Measurements from ENCODE around the gene LLGL1. TPM values are rescaled to one million over a fixed set of nuclear protein-coding genes. Genes with fewer than 3 reads are reported as not detected.

LLGL1 gene
- polyA plus RNA-seq, 1 donor from 2014 or later, result 52.2 TPM

GRCh38 chr17:18238299-18238698 lies 12.9 kb downstream of the LLGL1 start:
- no peaks in the 10 kb centered on the region for H3K9me3 ChIP-seq (ENCODE audit: low read length)
- H3K79me2 ChIP-seq (replicated peaks; ENCODE audit: insufficient read depth, low read length), result no peaks in the 10 kb centered on the region
- no peak overlapping the region for H3K4me3 ChIP-seq (ENCODE audit: low read length)
- TF ChIP-seq EZH2 (IDR thresholded peaks at IDR 0.05; ENCODE audit: borderline replicate concordance, insufficient read depth, low read length, poor library complexity, severe bottlenecking) (no peak), TAF1 (IDR thresholded peaks at IDR 0.05; ENCODE audit: low read depth) (no peak), POLR2AphosphoS5 (IDR thresholded peaks at IDR 0.05) (no peak), EP300 (conservative IDR thresholded peaks at IDR 0.05; ENCODE audit: poor library complexity, severe bottlenecking) (no peak), RAD21 (conservative IDR thresholded peaks at IDR 0.05) (no peak), SMC3 (conservative IDR thresholded peaks at IDR 0.05; ENCODE audit: poor library complexity) (no peak), MXI1 (conservative IDR thresholded peaks at IDR 0.05; ENCODE audit: poor library complexity, severe bottlenecking) (no peak), CTCF (IDR thresholded peaks at IDR 0.05; ENCODE audit: poor library complexity, severe bottlenecking) (no peak)
- TF ChIP-seq, protein P1, sequence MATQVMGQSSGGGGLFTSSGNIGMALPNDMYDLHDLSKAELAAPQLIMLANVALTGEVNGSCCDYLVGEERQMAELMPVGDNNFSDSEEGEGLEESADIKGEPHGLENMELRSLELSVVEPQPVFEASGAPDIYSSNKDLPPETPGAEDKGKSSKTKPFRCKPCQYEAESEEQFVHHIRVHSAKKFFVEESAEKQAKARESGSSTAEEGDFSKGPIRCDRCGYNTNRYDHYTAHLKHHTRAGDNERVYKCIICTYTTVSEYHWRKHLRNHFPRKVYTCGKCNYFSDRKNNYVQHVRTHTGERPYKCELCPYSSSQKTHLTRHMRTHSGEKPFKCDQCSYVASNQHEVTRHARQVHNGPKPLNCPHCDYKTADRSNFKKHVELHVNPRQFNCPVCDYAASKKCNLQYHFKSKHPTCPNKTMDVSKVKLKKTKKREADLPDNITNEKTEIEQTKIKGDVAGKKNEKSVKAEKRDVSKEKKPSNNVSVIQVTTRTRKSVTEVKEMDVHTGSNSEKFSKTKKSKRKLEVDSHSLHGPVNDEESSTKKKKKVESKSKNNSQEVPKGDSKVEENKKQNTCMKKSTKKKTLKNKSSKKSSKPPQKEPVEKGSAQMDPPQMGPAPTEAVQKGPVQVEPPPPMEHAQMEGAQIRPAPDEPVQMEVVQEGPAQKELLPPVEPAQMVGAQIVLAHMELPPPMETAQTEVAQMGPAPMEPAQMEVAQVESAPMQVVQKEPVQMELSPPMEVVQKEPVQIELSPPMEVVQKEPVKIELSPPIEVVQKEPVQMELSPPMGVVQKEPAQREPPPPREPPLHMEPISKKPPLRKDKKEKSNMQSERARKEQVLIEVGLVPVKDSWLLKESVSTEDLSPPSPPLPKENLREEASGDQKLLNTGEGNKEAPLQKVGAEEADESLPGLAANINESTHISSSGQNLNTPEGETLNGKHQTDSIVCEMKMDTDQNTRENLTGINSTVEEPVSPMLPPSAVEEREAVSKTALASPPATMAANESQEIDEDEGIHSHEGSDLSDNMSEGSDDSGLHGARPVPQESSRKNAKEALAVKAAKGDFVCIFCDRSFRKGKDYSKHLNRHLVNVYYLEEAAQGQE (IDR thresholded peaks at IDR 0.05; ENCODE audit: borderline replicate concordance), result no peak
- no peak overlapping the region for H2AFZ ChIP-seq (ENCODE audit: low read depth, low read length)
- peaks cover 5% of the 10 kb centered on the region for H3K36me3 ChIP-seq (ENCODE audit: insufficient read depth, low read length)
- H4K20me1 ChIP-seq (ENCODE audit: insufficient read depth), result no peaks in the 10 kb centered on the region
- no peaks in the 10 kb centered on the region for H3K9me2 ChIP-seq (ENCODE audit: insufficient read depth, low read length)
- H3K9ac ChIP-seq (ENCODE audit: low read length), result no peak overlapping the region
- H3F3A ChIP-seq (ENCODE audit: insufficient read depth, low read length, poor library complexity, severe bottlenecking), result no peaks in the 10 kb centered on the region
- H3K27me3 ChIP-seq (ENCODE audit: insufficient read depth, low read depth, low read length), result no peaks in the 10 kb centered on the region
- no peak overlapping the region for H3K4me2 ChIP-seq (ENCODE audit: low read length)
- H3K27ac ChIP-seq (ENCODE audit: low read length), result no peak overlapping the region

DNA sequence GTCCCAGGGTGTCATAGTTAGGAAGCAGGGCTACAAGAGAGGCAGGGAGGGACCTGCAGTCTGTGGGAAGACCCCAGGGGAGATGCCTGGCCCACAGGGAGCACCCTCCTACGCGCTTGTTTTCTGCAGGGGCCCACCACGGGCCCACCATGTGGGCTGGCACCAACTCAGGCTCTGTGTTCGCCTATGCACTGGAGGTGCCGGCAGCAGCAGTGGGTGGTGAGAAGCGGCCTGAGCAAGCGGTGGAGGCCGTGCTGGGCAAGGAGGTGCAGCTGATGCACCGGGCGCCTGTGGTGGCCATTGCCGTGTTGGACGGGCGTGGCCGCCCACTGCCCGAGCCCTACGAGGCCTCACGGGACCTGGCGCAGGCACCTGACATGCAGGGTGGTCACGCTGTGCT lies 15.0 kb downstream of the LLGL1 start:
- no peak overlapping the region for H3K27ac ChIP-seq (ENCODE audit: low read length)
- peaks cover 5% of the 10 kb centered on the region for H3K36me3 ChIP-seq (ENCODE audit: insufficient read depth, low read length)
- no peak overlapping the region for H2AFZ ChIP-seq (ENCODE audit: low read depth, low read length)
- H3K27me3 ChIP-seq (ENCODE audit: insufficient read depth, low read depth, low read length), result no peaks in the 10 kb centered on the region
- no peaks in the 10 kb centered on the region for H3K9me3 ChIP-seq (ENCODE audit: low read length)
- H3K9me2 ChIP-seq (ENCODE audit: insufficient read depth, low read length), result no peaks in the 10 kb centered on the region
- H3K9ac ChIP-seq (ENCODE audit: low read length), result no peak overlapping the region
- H3K4me3 ChIP-seq (ENCODE audit: low read length), result no peak overlapping the region
- TF ChIP-seq EZH2 (IDR thresholded peaks at IDR 0.05; ENCODE audit: borderline replicate concordance, insufficient read depth, low read length, poor library complexity, severe bottlenecking) (no peak), TAF1 (IDR thresholded peaks at IDR 0.05; ENCODE audit: low read depth) (no peak)
- no peaks in the 10 kb centered on the region for H3K79me2 ChIP-seq (replicated peaks; ENCODE audit: insufficient read depth, low read length)
- H3K4me2 ChIP-seq (ENCODE audit: low read length), result no peak overlapping the region
- H4K20me1 ChIP-seq (ENCODE audit: insufficient read depth), result no peaks in the 10 kb centered on the region
- no peaks in the 10 kb centered on the region for H3F3A ChIP-seq (ENCODE audit: insufficient read depth, low read length, poor library complexity, severe bottlenecking)

All from neural cell (in vitro differentiated cells).